A549 treated with CORT108297 at 1 μM for 4 hours (cell line): ENCODE measurements around the gene UBR4. TPM values are rescaled to one million over a fixed set of nuclear protein-coding genes. Genes with fewer than 3 reads are reported as not detected.

Source experiments
- total RNA-seq: library from RNA; stranded (reverse); fragments of 200-300 nt; extraction: Qiagen RNA extraction; gene quantifications from 5 replicates; pipeline ENCODE4 v1.2.3, GENCODE V29; 2022

The UBR4 gene
- 91.6 to 115 TPM (median 103 TPM) in 5 replicates for total RNA-seq

DNA sequence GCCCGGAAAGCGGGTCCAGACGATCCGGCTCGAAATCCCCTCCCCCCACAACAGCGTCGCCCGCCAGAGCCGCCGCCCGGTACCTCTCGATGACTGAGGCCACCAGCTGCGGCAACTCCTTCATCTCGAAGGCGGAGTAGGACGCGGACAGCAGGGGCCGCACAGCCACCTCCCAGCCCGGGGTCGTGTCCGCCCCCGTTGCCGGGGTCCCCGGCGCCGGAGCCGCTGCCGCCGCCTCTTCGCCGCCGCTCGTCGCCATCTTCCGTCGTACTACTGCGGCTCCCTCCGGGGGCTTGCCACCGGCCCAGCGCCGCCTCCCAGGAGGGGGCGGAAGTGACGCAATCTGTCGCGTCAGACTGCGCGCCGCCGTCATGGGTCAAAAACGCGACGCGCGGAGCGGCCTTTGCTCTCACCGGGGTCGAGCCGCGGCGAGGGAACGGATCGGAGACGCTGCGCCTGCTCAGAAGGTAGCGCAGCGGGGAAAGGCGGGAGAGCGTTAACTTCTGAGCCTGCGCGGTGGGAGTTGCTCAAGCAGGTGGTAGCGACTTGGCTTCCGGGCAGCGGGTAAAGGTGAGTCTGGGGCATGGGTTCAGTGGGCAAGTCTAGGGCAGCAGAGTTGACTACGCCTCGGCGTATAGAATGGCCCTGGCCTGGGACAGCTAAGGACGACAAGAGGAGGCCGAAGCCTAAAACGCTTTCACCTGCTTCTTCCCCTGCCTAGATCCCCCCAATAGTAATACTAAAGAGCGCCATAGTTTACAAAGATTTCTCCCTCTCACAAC lies at the start of gene UBR4:
Gene UBR4, minus strand, starts transcription at position 277 of the 782 bp plus-strand sequence. Its CDS starts 18 bp downstream, at position 259.

DNA sequence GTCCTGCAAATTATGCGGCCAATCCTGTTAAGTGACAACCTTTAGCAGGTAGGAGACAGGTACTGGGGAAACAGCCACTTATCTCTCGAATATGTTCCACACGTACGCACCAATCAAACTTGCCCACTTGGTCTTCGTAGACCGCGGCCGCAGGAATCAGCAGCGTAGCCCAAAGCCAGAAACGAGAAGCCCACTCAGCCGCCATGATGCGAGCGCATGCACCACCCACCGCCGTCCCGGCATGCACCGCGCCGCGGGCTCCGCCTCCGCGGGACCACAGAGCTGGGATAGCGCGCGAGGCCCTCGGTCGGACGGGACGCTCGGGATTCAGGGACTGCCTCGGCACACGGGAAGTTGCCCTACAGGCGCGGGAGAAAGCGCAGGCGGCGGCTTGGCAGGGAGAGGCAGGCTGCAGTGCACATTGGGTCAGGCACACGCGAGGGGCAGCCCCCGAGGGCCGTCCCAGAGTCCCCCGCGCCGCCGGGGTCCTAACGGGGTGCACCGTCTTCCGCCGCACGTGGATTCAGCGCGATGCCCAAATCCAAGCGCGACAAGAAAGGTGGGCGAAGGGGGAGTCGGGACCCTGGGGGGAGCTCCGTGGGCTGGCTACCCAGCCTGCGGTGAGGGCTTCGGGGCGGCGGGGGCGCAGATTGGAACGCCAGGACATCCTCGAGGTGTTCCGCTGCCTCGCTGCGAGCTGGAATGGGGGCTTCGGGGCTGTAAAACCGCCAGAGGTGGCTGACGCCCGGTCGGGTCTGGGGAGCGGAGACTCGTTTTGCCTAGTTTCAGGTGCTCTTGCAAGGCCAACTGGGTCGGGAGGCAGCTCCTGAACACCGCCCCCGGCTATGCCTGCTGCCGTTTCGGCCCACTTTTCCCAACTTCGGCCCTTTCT lies 41.5 kb upstream of the UBR4 start, which contains the start of the genes EMC1 and MRTO4:
Gene EMC1, minus strand, starts transcription at position 220 of the 892 bp plus-strand sequence. Its CDS starts 15 bp downstream, at position 205.
Gene MRTO4, plus strand, starts transcription at position 501 of the 892 bp plus-strand sequence. Its CDS starts 31 bp downstream, at position 532.

Other genes starting within 250 kb of the UBR4 start
- 27.3 to 36.7 TPM (median 35.6 TPM) in 5 replicates for gene EMC1, start 41.3 kb upstream of the UBR4 start, total RNA-seq
- gene MRTO4, start 41.5 kb upstream of the UBR4 start, total RNA-seq, result 67.4 to 74.9 TPM (median 67.9 TPM) in 5 replicates
- gene AKR7A3, start 78.5 kb upstream of the UBR4 start, total RNA-seq, result 0.09 to 0.21 TPM (median 0.14 TPM) in 5 replicates
- gene AKR7A2, start 101.9 kb upstream of the UBR4 start, total RNA-seq, result 33.6 to 56.1 TPM (median 52.9 TPM) in 5 replicates
- gene SLC66A1, start 102.1 kb upstream of the UBR4 start, total RNA-seq, result 14.9 to 26.8 TPM (median 23.2 TPM) in 5 replicates